ENCODE measurements around the gene DERL2.

- no peak for TF ChIP-seq POLR2A (IDR thresholded peaks at IDR 0.05)
- TF ChIP-seq CTCF (IDR thresholded peaks at IDR 0.05), result no peak
Measured at GRCh38 chr17:5531085-5531418, 45.1 kb upstream of the DERL2 start.
